Astrocyte (in vitro differentiated cells and primary cell): Measurements from ENCODE around the gene ZDHHC20.

Source experiments
- CTCF ChIP-seq: IDR thresholded peaks from 2 replicates; pipeline ENCODE4 v1.5.1; 2011; ENCODE audit warnings: low read depth, mild to moderate bottlenecking, inconsistent platforms, low read length, moderate library complexity; ENCODE audit not compliant: insufficient read depth
- EZH2 ChIP-seq: IDR thresholded peaks from 2 replicates; pipeline ENCODE4 v1.6.1; 2012; ENCODE audit warnings: mild to moderate bottlenecking, low read length, inconsistent platforms; ENCODE audit not compliant: insufficient read depth

DNA sequence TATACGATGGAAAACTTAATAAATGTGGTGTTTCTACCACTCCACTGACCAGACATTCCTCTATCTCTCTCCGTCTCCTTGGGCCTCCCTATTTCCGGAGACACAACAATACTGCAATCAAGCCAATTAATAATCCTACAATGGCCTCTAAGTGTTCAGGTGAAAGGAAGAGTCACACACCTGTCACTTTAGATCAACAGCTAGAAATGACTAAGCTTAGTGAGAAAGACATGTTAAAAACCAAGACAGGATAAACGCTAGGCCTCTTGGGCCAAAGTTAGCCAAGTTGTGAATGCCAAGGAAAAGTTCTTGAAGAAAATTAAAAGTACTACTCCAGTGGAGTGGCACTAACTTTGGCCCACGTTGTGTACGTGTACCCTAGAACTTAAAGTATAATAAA, 22.5 kb downstream of the ZDHHC20 start:
- TF ChIP-seq EZH2 (no peak), CTCF (no peak)
